ENCODE measurements around the gene ATRNL1. TPM values are rescaled to one million over a fixed set of nuclear protein-coding genes. Genes with fewer than 3 reads are reported as not detected.

Gene ATRNL1
- total RNA-seq, 4 donors from 2014 or later = 0.34 to 1.1 (median 0.55) TPM

- intact Hi-C loops (cut with DNase I; ENCODE audit: low total_unique reads) = no loop called here
- WGBS, 2 donors = 86 to 91% methylated on average over 1 of the region's 1 CpG
- DNase-seq (ENCODE audit: low spot score in 2 of 2) = no peak
- TF ChIP-seq POLR2A (IDR thresholded peaks at IDR 0.05) = no peak
- TF ChIP-seq CTCF (IDR thresholded peaks at IDR 0.05) = no peak
- no peak overlapping the region for H3K4me3 ChIP-seq (ENCODE audit: low read depth, poor library complexity, severe bottlenecking)
These were observed 773.0 kb downstream of the ATRNL1 start for GRCh38 chr10:115866174-115866573.

GRCh38 chr10:115866691-115867090 lies 773.5 kb downstream of the ATRNL1 start:
- TF ChIP-seq POLR2A (IDR thresholded peaks at IDR 0.05) (no peak), CTCF (IDR thresholded peaks at IDR 0.05) (no peak)

GRCh38 chr10:115867305-115867704 lies 774.1 kb downstream of the ATRNL1 start:
- intact Hi-C loops (cut with DNase I; ENCODE audit: low total_unique reads) = no loop called here
- DNase-seq (ENCODE audit: low spot score in 2 of 2) = no peak
- 47 to 48% methylated on average over 2 of the region's 2 CpGs for WGBS, 2 donors
- no peak overlapping the region for H3K4me3 ChIP-seq (ENCODE audit: low read depth, poor library complexity, severe bottlenecking)
- no peak for TF ChIP-seq CTCF (IDR thresholded peaks at IDR 0.05)
- TF ChIP-seq POLR2A (IDR thresholded peaks at IDR 0.05) = no peak

More at GRCh38 chr10:115866691-115867090, 773.5 kb downstream of the ATRNL1 start:
- WGBS, 2 donors = 84 to 85% methylated on average over 4 of the region's 4 CpGs
- intact Hi-C loops (cut with DNase I; ENCODE audit: low total_unique reads) = no loop called here
- no peak for DNase-seq (ENCODE audit: low spot score in 2 of 2)
- no peak overlapping the region for H3K4me3 ChIP-seq (ENCODE audit: low read depth, poor library complexity, severe bottlenecking)

GRCh38 chr10:115871855-115872254 lies 778.7 kb downstream of the ATRNL1 start:
- H3K4me3 ChIP-seq (ENCODE audit: low read depth, poor library complexity, severe bottlenecking) = no peak overlapping the region
- WGBS, 2 donors = 96 to 97% methylated on average over 1 of the region's 1 CpG
- DNase-seq (ENCODE audit: low spot score in 2 of 2) = no peak
- intact Hi-C loops (cut with DNase I; ENCODE audit: low total_unique reads) = no loop called here
- TF ChIP-seq CTCF (IDR thresholded peaks at IDR 0.05) (no peak), POLR2A (IDR thresholded peaks at IDR 0.05) (no peak)

GRCh38 chr10:115875172-115875571 lies 782.0 kb downstream of the ATRNL1 start:
- WGBS, 2 donors = 84 to 93% methylated on average over 2 of the region's 2 CpGs
- intact Hi-C loops (cut with DNase I; ENCODE audit: low total_unique reads) = no loop called here
- no peak overlapping the region for H3K4me3 ChIP-seq (ENCODE audit: low read depth, poor library complexity, severe bottlenecking)
- DNase-seq (ENCODE audit: low spot score in 2 of 2) = no peak
- TF ChIP-seq POLR2A (IDR thresholded peaks at IDR 0.05) (no peak), CTCF (IDR thresholded peaks at IDR 0.05) (no peak)

- no peak for TF ChIP-seq POLR2A (IDR thresholded peaks at IDR 0.05)
- TF ChIP-seq CTCF (IDR thresholded peaks at IDR 0.05) = no peak
- intact Hi-C loops (cut with DNase I; ENCODE audit: low total_unique reads) = no loop called here
- WGBS, 2 donors = 32 to 51% methylated on average over 6 of the region's 6 CpGs
- DNase-seq (ENCODE audit: low spot score in 2 of 2) = no peak
- H3K4me3 ChIP-seq (ENCODE audit: low read depth, poor library complexity, severe bottlenecking) = no peak overlapping the region
These were observed 786.4 kb downstream of the ATRNL1 start for GRCh38 chr10:115879372-115880089.
